IMR-90 (cell line): ENCODE measurements around the gene RFX1. TPM values are rescaled to one million over a fixed set of nuclear protein-coding genes. Genes with fewer than 3 reads are reported as not detected.

Source experiments
- ATAC-seq: fragments of 200-7000 bp; cut with Tn5 transposase; 2 replicates; pipeline ENCODE4 v1.9.1; 2020; ENCODE audit warnings: low read depth, mild to moderate bottlenecking, moderate library complexity
- BruUV-seq: library from RNA; stranded (reverse); fragments of 400-500 nt; replicated peaks from 2 replicates; lab custom pipeline; 2021; lab: Mats Ljungman, UMichigan
- CTCF ChIA-PET: fragments of 300-600 bp; formaldehyde crosslinking; extraction: SDS; loops from one replicate; lab custom pipeline; 2021; ENCODE audit warnings: antibody characterized with exemption; lab: Yijun Ruan, JAX
- POLR2A ChIA-PET: fragments of 300-600 bp; sonication (Branson Sonifier 250); formaldehyde crosslinking; loops from one replicate; lab custom pipeline; 2022; ENCODE audit warnings: antibody characterized with exemption; ENCODE audit not compliant: unreplicated experiment; lab: Charles Lee
- DNase-seq: peaks from one replicate; pipeline ENCODE4 v3.0.0; 2013
- H2AFZ ChIP-seq: replicated peaks from 2 replicates; pipeline ENCODE3; 2013; ENCODE audit warnings: low read length, mild to moderate bottlenecking; ENCODE audit not compliant: poor library complexity
- H2AK5ac ChIP-seq: 2 replicates; pipeline ENCODE4 v1.6.1; 2013; ENCODE audit warnings: low read depth, low read length, inconsistent platforms
- H2AK9ac ChIP-seq: replicated peaks from 2 replicates; pipeline ENCODE3; 2013; ENCODE audit warnings: mild to moderate bottlenecking, low read depth, low read length, moderate library complexity; ENCODE audit not compliant: poor library complexity
- H2BK120ac ChIP-seq: 2 replicates; pipeline ENCODE4 v1.6.1; 2013; ENCODE audit warnings: low read depth, low read length, inconsistent platforms
- H2BK15ac ChIP-seq: 3 replicates; pipeline ENCODE4 v1.6.1; 2013; ENCODE audit warnings: low read depth, low read length, inconsistent platforms
- H2BK20ac ChIP-seq: 2 replicates; pipeline ENCODE4 v1.6.1; 2013; ENCODE audit warnings: low read depth, mild to moderate bottlenecking, inconsistent platforms, low read length, moderate library complexity
- H2BK5ac ChIP-seq: 2 replicates; pipeline ENCODE4 v1.6.1; 2013; ENCODE audit warnings: mild to moderate bottlenecking, low read depth, low read length, inconsistent platforms; ENCODE audit not compliant: poor library complexity, severe bottlenecking
- H3K14ac ChIP-seq: replicated peaks from 2 replicates; pipeline ENCODE4 v1.6.1; 2013; ENCODE audit warnings: low read depth, low read length, inconsistent platforms
- H3K18ac ChIP-seq: 2 replicates; pipeline ENCODE4 v1.6.1; 2013; ENCODE audit warnings: low read depth, low read length, control low read depth
- H3K23ac ChIP-seq: 2 replicates; pipeline ENCODE4 v1.6.1; 2013; ENCODE audit warnings: low read depth, low read length, inconsistent platforms
- H3K27ac ChIP-seq: 2 replicates; pipeline ENCODE4 v1.5.1; 2013; ENCODE audit warnings: mild to moderate bottlenecking, control low read depth, low read length; ENCODE audit not compliant: insufficient read depth
- H3K27me3 ChIP-seq: 2 replicates; pipeline ENCODE4 v1.6.1; 2013; ENCODE audit warnings: low read length; ENCODE audit not compliant: control insufficient read depth, insufficient read depth
- H3K36me3 ChIP-seq: 2 replicates; pipeline ENCODE4 v1.6.1; 2013; ENCODE audit warnings: low read length, mixed read lengths; ENCODE audit not compliant: control insufficient read depth, insufficient read depth
- H3K4ac ChIP-seq: 2 replicates; pipeline ENCODE4 v1.6.1; 2013; ENCODE audit warnings: low read depth, low read length, inconsistent platforms
- H3K4me1 ChIP-seq: 2 replicates; pipeline ENCODE4 v1.6.1; 2013; ENCODE audit warnings: low read length, mixed read lengths; ENCODE audit not compliant: control insufficient read depth, insufficient read depth
- H3K4me2 ChIP-seq: 2 replicates; pipeline ENCODE4 v1.6.1; 2013; ENCODE audit warnings: low read depth, mild to moderate bottlenecking, control low read depth, low read length, moderate library complexity
- H3K4me3 ChIP-seq: 2 replicates; pipeline ENCODE4 v1.5.1; 2013; ENCODE audit warnings: low read depth, mild to moderate bottlenecking, control low read depth, low read length, moderate library complexity; ENCODE audit not compliant: insufficient read depth
- H3K56ac ChIP-seq: 2 replicates; pipeline ENCODE4 v1.6.1; 2013; ENCODE audit warnings: low read length, inconsistent platforms; ENCODE audit not compliant: insufficient read depth; ENCODE audit errors: extremely low read depth
- H3K79me1 ChIP-seq, 2 experiments: 2 replicates each; pipeline ENCODE4 v1.6.1; 2013; ENCODE audit warnings: low read length in 2 of 2, inconsistent platforms in 1 of 2, low read depth in 1 of 2
- H3K9ac ChIP-seq: 2 replicates; pipeline ENCODE4 v1.6.1; 2013; ENCODE audit warnings: low read depth, low read length, control low read depth
- H3K9me1 ChIP-seq: 2 replicates; pipeline ENCODE4 v1.6.1; 2013; ENCODE audit warnings: low read length, inconsistent platforms; ENCODE audit not compliant: insufficient read depth
- H3K9me3 ChIP-seq: 2 replicates; pipeline ENCODE4 v1.6.1; 2013; ENCODE audit warnings: low read length; ENCODE audit not compliant: control insufficient read depth, insufficient read depth
- H4K20me1 ChIP-seq: 2 replicates; pipeline ENCODE4 v1.6.1; 2013; ENCODE audit warnings: low read length, inconsistent platforms; ENCODE audit not compliant: insufficient read depth
- H4K5ac ChIP-seq: 2 replicates; pipeline ENCODE4 v1.6.1; 2013; ENCODE audit warnings: mild to moderate bottlenecking, low read depth, low read length, control low read depth
- H4K8ac ChIP-seq, 2 experiments: 2 replicates each; pipeline ENCODE4 v1.6.1; 2013; ENCODE audit warnings: low read depth in 2 of 2, low read length in 2 of 2, control low read depth in 1 of 2, inconsistent platforms in 1 of 2
- H4K91ac ChIP-seq: 2 replicates; pipeline ENCODE4 v1.6.1; 2013; ENCODE audit warnings: low read depth, low read length, inconsistent platforms; ENCODE audit not compliant: insufficient read depth
- BHLHE40 ChIP-seq: fragments of 150-350 bp; IDR thresholded peaks from 2 replicates; pipeline ENCODE4 v1.6.1; 2016; ENCODE audit warnings: mild to moderate bottlenecking, low read depth, low read length
- CEBPB ChIP-seq: IDR thresholded peaks from 2 replicates; pipeline ENCODE4 v1.6.1; 2012; ENCODE audit warnings: low read depth, low read length, improper control_type of control experiment
- CHD1 ChIP-seq: IDR thresholded peaks from 2 replicates; pipeline ENCODE4 v1.6.1; 2012; ENCODE audit warnings: low read depth, low read length, improper control_type of control experiment
- ELK1 ChIP-seq: fragments of 150-350 bp; IDR thresholded peaks from 2 replicates; pipeline ENCODE4 v1.6.1; 2016; ENCODE audit warnings: low read depth, mild to moderate bottlenecking, low read length, moderate library complexity, borderline replicate concordance
- FOS ChIP-seq: fragments of 150-350 bp; IDR thresholded peaks from 2 replicates; pipeline ENCODE4 v1.6.1; 2016; ENCODE audit warnings: low read depth, low read length
- MAFK ChIP-seq: IDR thresholded peaks from 2 replicates; pipeline ENCODE4 v1.6.1; 2012; ENCODE audit warnings: low read depth, low read length, improper control_type of control experiment
- MAZ ChIP-seq: IDR thresholded peaks from 2 replicates; pipeline ENCODE4 v1.6.1; 2012; ENCODE audit warnings: low read depth, mild to moderate bottlenecking, low read length, improper control_type of control experiment, moderate library complexity, borderline replicate concordance
- MXI1 ChIP-seq: IDR thresholded peaks from 2 replicates; pipeline ENCODE4 v1.6.1; 2012; ENCODE audit warnings: low read depth, mild to moderate bottlenecking, low read length, moderate library complexity, borderline replicate concordance
- NFE2L2 ChIP-seq: fragments of 150-350 bp; IDR thresholded peaks from 2 replicates; pipeline ENCODE4 v1.6.1; 2016; ENCODE audit warnings: low read depth, mild to moderate bottlenecking, low read length
- POLR2A ChIP-seq: IDR thresholded peaks from 2 replicates; pipeline ENCODE4 v1.6.1; 2012; ENCODE audit warnings: mild to moderate bottlenecking, low read depth, low read length
- RAD21 ChIP-seq: IDR thresholded peaks from 2 replicates; pipeline ENCODE4 v1.6.1; 2012; ENCODE audit warnings: low read length, improper control_type of control experiment
- RFX5 ChIP-seq: IDR thresholded peaks from 2 replicates; pipeline ENCODE4 v1.8.0; 2012; ENCODE audit warnings: low read depth, mild to moderate bottlenecking, low read length, moderate library complexity
- SMC3 ChIP-seq: fragments of 150-350 bp; IDR thresholded peaks from 2 replicates; pipeline ENCODE4 v1.6.1; 2016; ENCODE audit warnings: low read depth, mild to moderate bottlenecking, antibody characterized with exemption, low read length, moderate library complexity
- USF2 ChIP-seq: fragments of 150-350 bp; IDR thresholded peaks from 2 replicates; pipeline ENCODE4 v1.6.1; 2017; ENCODE audit warnings: mild to moderate bottlenecking, antibody characterized with exemption, low read length, low read depth
- WGBS, 2 experiments: methylation state at CpG; one replicate each; pipeline versions ENCODE4 v1.1.5 to v1.1.7; 2013; ENCODE audit warnings: missing lambda C conversion rate in 2 of 2; ENCODE audit not compliant: insufficient read length in 1 of 2; ENCODE audit errors: extremely low coverage in 2 of 2; 5-methylcytosine and 5-hydroxymethylcytosine counted together
- dilution Hi-C: fragments of 300-500 bp; cut with HindIII; formaldehyde crosslinking; loops from one replicate; pipeline ENCODE4 v1.14.3; 2018; ENCODE audit warnings: low sequenced_read_pairs; ENCODE audit not compliant: unreplicated experiment
- in situ Hi-C: fragments of 300-500 bp; cut with MboI; formaldehyde crosslinking; loops from 3 replicates; pipeline ENCODE4 v1.14.3; 2019; ENCODE audit warnings: low sequenced_read_pairs, inconsistent platforms, mixed read lengths
- intact Hi-C: fragments of 100-400 bp; cut with micrococcal nuclease; formaldehyde crosslinking; loops from 2 replicates; pipeline ENCODE4 v1.10.0; 2022
- polyA plus RNA-seq, 3 experiments: library from polyadenylated mRNA; depleted of rRNA; stranded (reverse); fragments of >200 nt; gene quantifications; 2 replicates each; pipeline ENCODE4 v1.2.3, GENCODE V29; 2012; ENCODE audit warnings: low replicate concordance in 1 of 3
- total RNA-seq: library from RNA; depleted of rRNA; stranded (reverse); fragments of >200 nt; gene quantifications from 2 replicates; pipeline ENCODE4 v1.2.3, GENCODE V29; 2012
- TF ChIP-seq, protein P1 (sequence below): conservative IDR thresholded peaks from 2 replicates; pipeline ENCODE4 v1.5.1; 2012; ENCODE audit warnings: mild to moderate bottlenecking, low read depth, low read length, improper control_type of control experiment

Gene RFX1
- total and polyA plus RNA-seq, 2 of the 4 experiments (the other 2 are of a cell fraction) = 0.36 to 3.1 TPM

DNA sequence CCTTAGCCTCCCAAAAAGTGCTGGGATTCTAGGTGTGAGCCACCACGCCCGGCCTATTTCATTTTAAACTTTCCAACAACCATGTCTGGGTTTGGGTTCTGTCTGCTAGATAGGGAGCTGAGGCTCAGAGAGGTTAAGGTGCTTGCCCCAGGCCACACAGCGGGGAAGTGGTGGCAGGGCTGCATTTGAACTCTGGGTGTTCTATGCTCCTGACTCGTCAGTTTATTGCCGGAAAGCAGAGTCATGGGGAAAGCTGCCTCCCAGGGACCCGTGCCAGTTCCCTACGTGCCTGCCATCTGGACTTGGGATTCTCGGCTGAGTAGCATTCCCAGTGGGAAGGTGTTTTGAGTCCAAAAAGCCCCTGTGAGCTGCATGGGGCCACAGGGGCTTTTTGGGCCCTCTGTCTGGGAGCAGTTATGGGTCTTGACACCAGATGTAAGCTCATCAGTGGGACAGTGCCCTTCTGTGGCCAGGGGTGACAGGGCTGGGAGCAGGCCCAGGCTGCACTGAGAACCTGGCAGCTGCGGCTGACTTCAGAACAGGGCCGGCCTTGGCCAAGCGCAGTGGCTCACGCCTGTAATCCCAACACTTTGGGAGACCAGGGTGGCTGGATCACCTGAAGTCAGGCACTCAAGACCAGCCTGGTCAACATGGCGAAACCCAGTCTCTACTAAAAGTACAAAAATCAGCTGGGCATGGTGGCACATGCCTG, 10.9 kb downstream of the RFX1 start:
- Histone ChIP-seq H3K4me1 (no peaks in the 10 kb centered on the region), H3K14ac (no peak overlapping the region), H3K4ac (no peak overlapping the region), H4K8ac (no peak overlapping the region), H2AFZ (no peak overlapping the region), H2BK120ac (no peak overlapping the region), H4K5ac (no peak overlapping the region), H4K91ac (no peak overlapping the region), H2AK5ac (no peak overlapping the region), H3K36me3 (peaks cover 18% of the 10 kb centered on the region), H2AK9ac (no peak overlapping the region), H2BK20ac (no peak overlapping the region), H3K27me3 (no peaks in the 10 kb centered on the region), H3K9ac (no peak overlapping the region), H3K4me3 (no peak overlapping the region), H3K27ac (no peak overlapping the region), H3K9me3 (peaks cover 10% of the 10 kb centered on the region), H2BK5ac (no peak overlapping the region), H3K18ac (no peak overlapping the region), H3K79me1 (peaks cover 16 to 37% of the 10 kb centered on the region in 2 experiments), H3K23ac (no peak overlapping the region), H3K9me1 (peaks cover 7% of the 10 kb centered on the region; the same call in 1 of the 2 replicates), H4K20me1 (peaks cover 5% of the 10 kb centered on the region; the same call in 1 of the 2 replicates), H3K4me2 (no peak overlapping the region), H3K56ac (no peak overlapping the region), H2BK15ac (no peak overlapping the region)
- WGBS, 2 experiments = 97% methylated on average over 5 of the region's 13 CpGs; no CpG with 5 or more reads in 1 of the 2 experiments
- BruUV-seq = no TSS peak
- ChIA-PET CTCF (no interaction called here), POLR2A (interaction anchor here (0.6 kb wide), 1 partner anchor 36 kb away, joined by 3 read pairs; no protein-coding TSS in a partner anchor)
- in situ Hi-C loops = no loop called here
- dilution Hi-C loops = no loop called here
- ATAC-seq = 0 out of 2 replicates have a peak, but pooled peaks have one; percentile 27
- intact Hi-C loops = no loop called here
- peak; percentile 43 for DNase-seq
- TF ChIP-seq NFE2L2 (no peak), CHD1 (no peak), CEBPB (no peak), SMC3 (no peak), MAZ (no peak), ELK1 (no peak), MXI1 (no peak), BHLHE40 (no peak), FOS (no peak), MAFK (no peak), RAD21 (no peak), USF2 (no peak), POLR2A (no peak), RFX5 (no peak)
- TF ChIP-seq, protein P1, sequence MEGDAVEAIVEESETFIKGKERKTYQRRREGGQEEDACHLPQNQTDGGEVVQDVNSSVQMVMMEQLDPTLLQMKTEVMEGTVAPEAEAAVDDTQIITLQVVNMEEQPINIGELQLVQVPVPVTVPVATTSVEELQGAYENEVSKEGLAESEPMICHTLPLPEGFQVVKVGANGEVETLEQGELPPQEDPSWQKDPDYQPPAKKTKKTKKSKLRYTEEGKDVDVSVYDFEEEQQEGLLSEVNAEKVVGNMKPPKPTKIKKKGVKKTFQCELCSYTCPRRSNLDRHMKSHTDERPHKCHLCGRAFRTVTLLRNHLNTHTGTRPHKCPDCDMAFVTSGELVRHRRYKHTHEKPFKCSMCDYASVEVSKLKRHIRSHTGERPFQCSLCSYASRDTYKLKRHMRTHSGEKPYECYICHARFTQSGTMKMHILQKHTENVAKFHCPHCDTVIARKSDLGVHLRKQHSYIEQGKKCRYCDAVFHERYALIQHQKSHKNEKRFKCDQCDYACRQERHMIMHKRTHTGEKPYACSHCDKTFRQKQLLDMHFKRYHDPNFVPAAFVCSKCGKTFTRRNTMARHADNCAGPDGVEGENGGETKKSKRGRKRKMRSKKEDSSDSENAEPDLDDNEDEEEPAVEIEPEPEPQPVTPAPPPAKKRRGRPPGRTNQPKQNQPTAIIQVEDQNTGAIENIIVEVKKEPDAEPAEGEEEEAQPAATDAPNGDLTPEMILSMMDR = no peak
